H9 (cell line): ENCODE data around the gene BEST2. TPM values are rescaled to one million over a fixed set of nuclear protein-coding genes. Genes with fewer than 3 reads are reported as not detected.

Experiments
- DNase-seq: peaks from one replicate; pipeline ENCODE4 v3.0.0-alpha.2; 2017
- H2AFZ ChIP-seq: one replicate; pipeline ENCODE4 v1.6.1; 2013; ENCODE audit warnings: mild to moderate bottlenecking, low read length, control low read depth, moderate library complexity
- H2AK5ac ChIP-seq: 2 replicates; pipeline ENCODE4 v1.6.1; 2013; ENCODE audit warnings: low read length, control low read depth, mixed read lengths; ENCODE audit not compliant: insufficient read length
- H2BK120ac ChIP-seq: one replicate; pipeline ENCODE4 v1.6.1; 2013; ENCODE audit warnings: low read depth, mild to moderate bottlenecking, low read length, control low read depth, inconsistent platforms; ENCODE audit not compliant: poor library complexity, severe bottlenecking
- H2BK12ac ChIP-seq: 2 replicates; pipeline ENCODE4 v1.6.1; 2013; ENCODE audit warnings: low read length, control low read depth, mixed read lengths, low read depth; ENCODE audit not compliant: insufficient read length
- H2BK15ac ChIP-seq: 2 replicates; pipeline ENCODE4 v1.6.1; 2013; ENCODE audit warnings: low read depth, low read length, control low read depth
- H2BK20ac ChIP-seq: one replicate; pipeline ENCODE4 v1.6.1; 2013; ENCODE audit warnings: low read depth, mild to moderate bottlenecking, low read length, control low read depth, inconsistent platforms; ENCODE audit not compliant: poor library complexity, severe bottlenecking
- H2BK5ac ChIP-seq: 2 replicates; pipeline ENCODE4 v1.6.1; 2013; ENCODE audit warnings: low read length, control low read depth, mixed read lengths; ENCODE audit not compliant: insufficient read length
- H3K14ac ChIP-seq: 2 replicates; pipeline ENCODE4 v1.6.1; 2013; ENCODE audit warnings: low read length, control low read depth; ENCODE audit not compliant: insufficient read depth
- H3K18ac ChIP-seq: 2 replicates; pipeline ENCODE4 v1.6.1; 2013; ENCODE audit warnings: low read depth, mild to moderate bottlenecking, mixed read lengths, low read length, control low read depth; ENCODE audit not compliant: insufficient read length
- H3K23ac ChIP-seq: 2 replicates; pipeline ENCODE4 v1.6.1; 2013; ENCODE audit warnings: low read length, control low read depth, mixed read lengths, low read depth; ENCODE audit not compliant: insufficient read length
- H3K23me2 ChIP-seq: 2 replicates; pipeline ENCODE4 v1.6.1; 2013; ENCODE audit warnings: low read depth, mild to moderate bottlenecking, mixed read lengths, low read length, control low read depth; ENCODE audit not compliant: insufficient read length, poor library complexity, severe bottlenecking
- H3K27ac ChIP-seq: 2 replicates; pipeline ENCODE4 v1.5.1; 2013; ENCODE audit warnings: low read length, control low read depth, mixed read lengths, low read depth; ENCODE audit not compliant: insufficient read length
- H3K27me3 ChIP-seq: 2 replicates; pipeline ENCODE4 v1.6.1; 2013; ENCODE audit warnings: low read length, control low read depth, inconsistent platforms; ENCODE audit not compliant: insufficient read depth
- H3K4ac ChIP-seq: 2 replicates; pipeline ENCODE4 v1.6.1; 2013; ENCODE audit warnings: low read depth, mild to moderate bottlenecking, control low read depth, inconsistent platforms, low read length, moderate library complexity
- H3K4me1 ChIP-seq: 2 replicates; pipeline ENCODE4 v1.6.1; 2013; ENCODE audit warnings: low read length, control low read depth, inconsistent platforms; ENCODE audit not compliant: insufficient read depth
- H3K4me2 ChIP-seq: 2 replicates; pipeline ENCODE4 v1.6.1; 2013; ENCODE audit warnings: low read length, control low read depth, mixed read lengths; ENCODE audit not compliant: insufficient read length, insufficient read depth
- H3K56ac ChIP-seq: 2 replicates; pipeline ENCODE4 v1.6.1; 2013; ENCODE audit warnings: low read depth, mild to moderate bottlenecking, mixed read lengths, low read length, control low read depth; ENCODE audit not compliant: insufficient read length
- H3K79me1 ChIP-seq: 2 replicates; pipeline ENCODE4 v1.6.1; 2013; ENCODE audit warnings: low read depth, mild to moderate bottlenecking, moderate library complexity, low read length, control low read depth, inconsistent platforms; ENCODE audit not compliant: insufficient read depth, poor library complexity, severe bottlenecking
- H3K79me2 ChIP-seq: 2 replicates; pipeline ENCODE4 v1.6.1; 2013; ENCODE audit warnings: low read length, control low read depth, inconsistent platforms; ENCODE audit not compliant: insufficient read depth
- H3K9ac ChIP-seq: 2 replicates; pipeline ENCODE4 v1.6.1; 2013; ENCODE audit warnings: low read length, control low read depth, mixed read lengths; ENCODE audit not compliant: insufficient read length; ENCODE audit errors: extremely low read depth
- H3K9me3 ChIP-seq: one replicate; pipeline ENCODE4 v1.6.1; 2013; ENCODE audit warnings: low read depth, low read length, inconsistent platforms; ENCODE audit not compliant: control insufficient read depth
- H3T11ph ChIP-seq: one replicate; pipeline ENCODE4 v1.6.1; 2013; ENCODE audit warnings: mild to moderate bottlenecking, low read length, control low read depth, inconsistent platforms
- H4K20me1 ChIP-seq: one replicate; pipeline ENCODE4 v1.6.1; 2013; ENCODE audit not compliant: control insufficient read depth, insufficient read length, insufficient read depth
- H4K5ac ChIP-seq: 2 replicates; pipeline ENCODE4 v1.6.1; 2013; ENCODE audit warnings: low read depth, mild to moderate bottlenecking, mixed read lengths, low read length, control low read depth; ENCODE audit not compliant: insufficient read length
- H4K8ac ChIP-seq: replicated peaks from 2 replicates; pipeline ENCODE4 v1.6.1; 2013; ENCODE audit warnings: low read length, control low read depth, mixed read lengths, low read depth; ENCODE audit not compliant: insufficient read length
- H4K91ac ChIP-seq: 2 replicates; pipeline ENCODE4 v1.6.1; 2013; ENCODE audit warnings: low read depth, mild to moderate bottlenecking, moderate library complexity, mixed read lengths, low read length, control low read depth; ENCODE audit not compliant: insufficient read length
- H3K27ac Mint-ChIP-seq, 3 experiments: 2 replicates in 2 of 3; 3 replicates in 1 of 3; pipeline ENCODE4 v1.8.0; 2020 to 2021; ENCODE audit warnings: mixed read lengths in 3 of 3, mild to moderate bottlenecking in 1 of 3, moderate library complexity in 1 of 3
- H3K27me3 Mint-ChIP-seq: 2 replicates; pipeline ENCODE4 v1.8.0; 2021; ENCODE audit warnings: low read depth, mild to moderate bottlenecking, moderate library complexity, mixed read lengths
- H3K36me3 Mint-ChIP-seq, 3 experiments: 2 replicates in 2 of 3; 3 replicates in 1 of 3; pipeline ENCODE4 v1.8.0; 2020 to 2021; ENCODE audit warnings: low read depth in 3 of 3, mixed read lengths in 3 of 3; ENCODE audit not compliant: insufficient read depth in 1 of 3
- H3K4me1 Mint-ChIP-seq, 2 experiments: 2 replicates each; pipeline ENCODE4 v1.8.0; 2020; ENCODE audit warnings: mixed read lengths in 2 of 2
- H3K4me3 Mint-ChIP-seq, 2 experiments: 2 replicates in 1 of 2; 3 replicates in 1 of 2; pipeline ENCODE4 v1.8.0; 2020 to 2021; ENCODE audit warnings: mild to moderate bottlenecking in 2 of 2, mixed read lengths in 2 of 2, moderate library complexity in 1 of 2
- H3K9me3 Mint-ChIP-seq, 2 experiments: 2 replicates in 1 of 2; 3 replicates in 1 of 2; pipeline ENCODE4 v1.8.0; 2020; ENCODE audit warnings: mild to moderate bottlenecking in 2 of 2, mixed read lengths in 2 of 2, moderate library complexity in 1 of 2
- CTCF ChIP-seq: fragments of 200-600 bp; sonication (generic); conservative IDR thresholded peaks from 3 replicates; pipeline ENCODE4 v1.8.0; 2021; ENCODE audit warnings: antibody characterized with exemption, mild to moderate bottlenecking
- WGBS: extraction: QIAGEN DNeasy Blood & Tissue Kit; methylation state at CpG from one replicate; pipeline ENCODE4 v1.1.7; 2013; ENCODE audit warnings: missing lambda C conversion rate, low lambda C conversion rate, mixed read lengths; ENCODE audit not compliant: insufficient read length; ENCODE audit errors: extremely low coverage; 5-methylcytosine and 5-hydroxymethylcytosine counted together
- total RNA-seq: library from RNA; stranded (reverse); gene quantifications from 2 replicates; pipeline ENCODE4 v1.2.1, GENCODE V29; 2021

The BEST2 gene
- total RNA-seq, 1 experiment from 2014 or later = 1.6 TPM

- Mint-ChIP-seq H3K27me3 (peaks cover 66% of the 10 kb centered on the region), H3K36me3 (peaks cover 11 to 12% (median 11%) of the 10 kb centered on the region in 3 experiments), H3K4me1 (peaks cover 18 to 35% of the 10 kb centered on the region in 2 experiments), H3K9me3 (peaks cover 3 to 5% of the 10 kb centered on the region in 2 experiments; a peak in 3 of 5 replicates), H3K27ac (no peak overlapping the region), H3K4me3 (peak overlapping the region; percentile 49 to 79)
- H3K9me3 ChIP-seq = no peaks in the 10 kb centered on the region
- H3K23ac ChIP-seq = no peak overlapping the region
- H3K4me1 ChIP-seq = no peaks in the 10 kb centered on the region
- peak overlapping the region; percentile 29 for H3K4me2 ChIP-seq
- H3K23me2 ChIP-seq = peaks cover 6% of the 10 kb centered on the region
- H3K79me1 ChIP-seq = no peaks in the 10 kb centered on the region
- H3K56ac ChIP-seq = no peak overlapping the region
- no peak overlapping the region for H4K8ac ChIP-seq
- no peak overlapping the region for H2BK12ac ChIP-seq
- H3T11ph ChIP-seq = no peak overlapping the region
- H2BK20ac ChIP-seq = no peak overlapping the region
- no peak for TF ChIP-seq CTCF
- no peak overlapping the region for H2AK5ac ChIP-seq
- H2BK15ac ChIP-seq = no peak overlapping the region
- H4K91ac ChIP-seq = no peak overlapping the region
- no peak overlapping the region for H3K18ac ChIP-seq
- no peak overlapping the region for H3K27ac ChIP-seq
- WGBS = no CpG with 5 or more reads among the region's 23 CpGs
- H3K4ac ChIP-seq = no peak overlapping the region
- no peak overlapping the region for H2BK120ac ChIP-seq
- H4K20me1 ChIP-seq = no peaks in the 10 kb centered on the region
- H3K9ac ChIP-seq = no peak overlapping the region
- no peak overlapping the region for H3K14ac ChIP-seq
- no peaks in the 10 kb centered on the region for H3K79me2 ChIP-seq
- H2AFZ ChIP-seq = no peak overlapping the region
- DNase-seq = no peak
- H4K5ac ChIP-seq = no peak overlapping the region
- no peaks in the 10 kb centered on the region for H3K27me3 ChIP-seq
- no peak overlapping the region for H2BK5ac ChIP-seq
Measured at GRCh38 chr19:12752056-12752781, 628 bp downstream of the BEST2 start.
